IMR-90 (cell line): ENCODE results near the gene TXNL4B. TPM values are rescaled to one million over a fixed set of nuclear protein-coding genes. Genes with fewer than 3 reads are reported as not detected.

Source experiments
- ATAC-seq: fragments of 200-7000 bp; cut with Tn5 transposase; 2 replicates; pipeline ENCODE4 v1.9.1; 2020; ENCODE audit warnings: low read depth, mild to moderate bottlenecking, moderate library complexity
- BruUV-seq: library from RNA; stranded (reverse); fragments of 400-500 nt; replicated peaks from 2 replicates; lab custom pipeline; 2021; lab: Mats Ljungman, UMichigan
- CTCF ChIA-PET: fragments of 300-600 bp; formaldehyde crosslinking; extraction: SDS; loops from one replicate; lab custom pipeline; 2021; ENCODE audit warnings: antibody characterized with exemption; lab: Yijun Ruan, JAX
- POLR2A ChIA-PET: fragments of 300-600 bp; sonication (Branson Sonifier 250); formaldehyde crosslinking; loops from one replicate; lab custom pipeline; 2022; ENCODE audit warnings: antibody characterized with exemption; ENCODE audit not compliant: unreplicated experiment; lab: Charles Lee
- DNase-seq: peaks from one replicate; pipeline ENCODE4 v3.0.0; 2013
- H2AFZ ChIP-seq: replicated peaks from 2 replicates; pipeline ENCODE3; 2013; ENCODE audit warnings: low read length, mild to moderate bottlenecking; ENCODE audit not compliant: poor library complexity
- H2AK5ac ChIP-seq: 2 replicates; pipeline ENCODE4 v1.6.1; 2013; ENCODE audit warnings: low read depth, low read length, inconsistent platforms
- H2AK9ac ChIP-seq: replicated peaks from 2 replicates; pipeline ENCODE3; 2013; ENCODE audit warnings: mild to moderate bottlenecking, low read depth, low read length, moderate library complexity; ENCODE audit not compliant: poor library complexity
- H2BK120ac ChIP-seq: 2 replicates; pipeline ENCODE4 v1.6.1; 2013; ENCODE audit warnings: low read depth, low read length, inconsistent platforms
- H2BK15ac ChIP-seq: 3 replicates; pipeline ENCODE4 v1.6.1; 2013; ENCODE audit warnings: low read depth, low read length, inconsistent platforms
- H2BK20ac ChIP-seq: 2 replicates; pipeline ENCODE4 v1.6.1; 2013; ENCODE audit warnings: low read depth, mild to moderate bottlenecking, inconsistent platforms, low read length, moderate library complexity
- H2BK5ac ChIP-seq: 2 replicates; pipeline ENCODE4 v1.6.1; 2013; ENCODE audit warnings: mild to moderate bottlenecking, low read depth, low read length, inconsistent platforms; ENCODE audit not compliant: poor library complexity, severe bottlenecking
- H3K14ac ChIP-seq: replicated peaks from 2 replicates; pipeline ENCODE4 v1.6.1; 2013; ENCODE audit warnings: low read depth, low read length, inconsistent platforms
- H3K18ac ChIP-seq: 2 replicates; pipeline ENCODE4 v1.6.1; 2013; ENCODE audit warnings: low read depth, low read length, control low read depth
- H3K23ac ChIP-seq: 2 replicates; pipeline ENCODE4 v1.6.1; 2013; ENCODE audit warnings: low read depth, low read length, inconsistent platforms
- H3K27ac ChIP-seq: 2 replicates; pipeline ENCODE4 v1.5.1; 2013; ENCODE audit warnings: mild to moderate bottlenecking, control low read depth, low read length; ENCODE audit not compliant: insufficient read depth
- H3K27me3 ChIP-seq: 2 replicates; pipeline ENCODE4 v1.6.1; 2013; ENCODE audit warnings: low read length; ENCODE audit not compliant: control insufficient read depth, insufficient read depth
- H3K36me3 ChIP-seq: 2 replicates; pipeline ENCODE4 v1.6.1; 2013; ENCODE audit warnings: low read length, mixed read lengths; ENCODE audit not compliant: control insufficient read depth, insufficient read depth
- H3K4ac ChIP-seq: 2 replicates; pipeline ENCODE4 v1.6.1; 2013; ENCODE audit warnings: low read depth, low read length, inconsistent platforms
- H3K4me1 ChIP-seq: 2 replicates; pipeline ENCODE4 v1.6.1; 2013; ENCODE audit warnings: low read length, mixed read lengths; ENCODE audit not compliant: control insufficient read depth, insufficient read depth
- H3K4me2 ChIP-seq: 2 replicates; pipeline ENCODE4 v1.6.1; 2013; ENCODE audit warnings: low read depth, mild to moderate bottlenecking, control low read depth, low read length, moderate library complexity
- H3K4me3 ChIP-seq: 2 replicates; pipeline ENCODE4 v1.5.1; 2013; ENCODE audit warnings: low read depth, mild to moderate bottlenecking, control low read depth, low read length, moderate library complexity; ENCODE audit not compliant: insufficient read depth
- H3K56ac ChIP-seq: 2 replicates; pipeline ENCODE4 v1.6.1; 2013; ENCODE audit warnings: low read length, inconsistent platforms; ENCODE audit not compliant: insufficient read depth; ENCODE audit errors: extremely low read depth
- H3K79me1 ChIP-seq, 2 experiments: 2 replicates each; pipeline ENCODE4 v1.6.1; 2013; ENCODE audit warnings: low read length in 2 of 2, inconsistent platforms in 1 of 2, low read depth in 1 of 2
- H3K9ac ChIP-seq: 2 replicates; pipeline ENCODE4 v1.6.1; 2013; ENCODE audit warnings: low read depth, low read length, control low read depth
- H3K9me1 ChIP-seq: 2 replicates; pipeline ENCODE4 v1.6.1; 2013; ENCODE audit warnings: low read length, inconsistent platforms; ENCODE audit not compliant: insufficient read depth
- H3K9me3 ChIP-seq: 2 replicates; pipeline ENCODE4 v1.6.1; 2013; ENCODE audit warnings: low read length; ENCODE audit not compliant: control insufficient read depth, insufficient read depth
- H4K20me1 ChIP-seq: 2 replicates; pipeline ENCODE4 v1.6.1; 2013; ENCODE audit warnings: low read length, inconsistent platforms; ENCODE audit not compliant: insufficient read depth
- H4K5ac ChIP-seq: 2 replicates; pipeline ENCODE4 v1.6.1; 2013; ENCODE audit warnings: mild to moderate bottlenecking, low read depth, low read length, control low read depth
- H4K8ac ChIP-seq, 2 experiments: 2 replicates each; pipeline ENCODE4 v1.6.1; 2013; ENCODE audit warnings: low read depth in 2 of 2, low read length in 2 of 2, control low read depth in 1 of 2, inconsistent platforms in 1 of 2
- H4K91ac ChIP-seq: 2 replicates; pipeline ENCODE4 v1.6.1; 2013; ENCODE audit warnings: low read depth, low read length, inconsistent platforms; ENCODE audit not compliant: insufficient read depth
- BHLHE40 ChIP-seq: fragments of 150-350 bp; IDR thresholded peaks from 2 replicates; pipeline ENCODE4 v1.6.1; 2016; ENCODE audit warnings: mild to moderate bottlenecking, low read depth, low read length
- CEBPB ChIP-seq: IDR thresholded peaks from 2 replicates; pipeline ENCODE4 v1.6.1; 2012; ENCODE audit warnings: low read depth, low read length, improper control_type of control experiment
- CHD1 ChIP-seq: IDR thresholded peaks from 2 replicates; pipeline ENCODE4 v1.6.1; 2012; ENCODE audit warnings: low read depth, low read length, improper control_type of control experiment
- MXI1 ChIP-seq: IDR thresholded peaks from 2 replicates; pipeline ENCODE4 v1.6.1; 2012; ENCODE audit warnings: low read depth, mild to moderate bottlenecking, low read length, moderate library complexity, borderline replicate concordance
- NFE2L2 ChIP-seq: fragments of 150-350 bp; IDR thresholded peaks from 2 replicates; pipeline ENCODE4 v1.6.1; 2016; ENCODE audit warnings: low read depth, mild to moderate bottlenecking, low read length
- POLR2A ChIP-seq: IDR thresholded peaks from 2 replicates; pipeline ENCODE4 v1.6.1; 2012; ENCODE audit warnings: mild to moderate bottlenecking, low read depth, low read length
- RFX5 ChIP-seq: IDR thresholded peaks from 2 replicates; pipeline ENCODE4 v1.8.0; 2012; ENCODE audit warnings: low read depth, mild to moderate bottlenecking, low read length, moderate library complexity
- WGBS, 2 experiments: methylation state at CpG; one replicate each; pipeline versions ENCODE4 v1.1.5 to v1.1.7; 2013; ENCODE audit warnings: missing lambda C conversion rate in 2 of 2; ENCODE audit not compliant: insufficient read length in 1 of 2; ENCODE audit errors: extremely low coverage in 2 of 2; 5-methylcytosine and 5-hydroxymethylcytosine counted together
- dilution Hi-C: fragments of 300-500 bp; cut with HindIII; formaldehyde crosslinking; loops from one replicate; pipeline ENCODE4 v1.14.3; 2018; ENCODE audit warnings: low sequenced_read_pairs; ENCODE audit not compliant: unreplicated experiment
- in situ Hi-C: fragments of 300-500 bp; cut with MboI; formaldehyde crosslinking; loops from 3 replicates; pipeline ENCODE4 v1.14.3; 2019; ENCODE audit warnings: low sequenced_read_pairs, inconsistent platforms, mixed read lengths
- intact Hi-C: fragments of 100-400 bp; cut with micrococcal nuclease; formaldehyde crosslinking; loops from 2 replicates; pipeline ENCODE4 v1.10.0; 2022
- polyA plus RNA-seq, 3 experiments: library from polyadenylated mRNA; depleted of rRNA; stranded (reverse); fragments of >200 nt; gene quantifications; 2 replicates each; pipeline ENCODE4 v1.2.3, GENCODE V29; 2012; ENCODE audit warnings: low replicate concordance in 1 of 3
- total RNA-seq: library from RNA; depleted of rRNA; stranded (reverse); fragments of >200 nt; gene quantifications from 2 replicates; pipeline ENCODE4 v1.2.3, GENCODE V29; 2012
- TF ChIP-seq, protein P1 (sequence below): fragments of 150-350 bp; IDR thresholded peaks from 2 replicates; pipeline ENCODE4 v1.6.1; 2017; ENCODE audit warnings: mild to moderate bottlenecking, antibody characterized with exemption, low read length, low read depth

Gene TXNL4B
- total and polyA plus RNA-seq, 2 of the 4 experiments (the other 2 are of a cell fraction) = 5.4 to 8.6 TPM

DNA sequence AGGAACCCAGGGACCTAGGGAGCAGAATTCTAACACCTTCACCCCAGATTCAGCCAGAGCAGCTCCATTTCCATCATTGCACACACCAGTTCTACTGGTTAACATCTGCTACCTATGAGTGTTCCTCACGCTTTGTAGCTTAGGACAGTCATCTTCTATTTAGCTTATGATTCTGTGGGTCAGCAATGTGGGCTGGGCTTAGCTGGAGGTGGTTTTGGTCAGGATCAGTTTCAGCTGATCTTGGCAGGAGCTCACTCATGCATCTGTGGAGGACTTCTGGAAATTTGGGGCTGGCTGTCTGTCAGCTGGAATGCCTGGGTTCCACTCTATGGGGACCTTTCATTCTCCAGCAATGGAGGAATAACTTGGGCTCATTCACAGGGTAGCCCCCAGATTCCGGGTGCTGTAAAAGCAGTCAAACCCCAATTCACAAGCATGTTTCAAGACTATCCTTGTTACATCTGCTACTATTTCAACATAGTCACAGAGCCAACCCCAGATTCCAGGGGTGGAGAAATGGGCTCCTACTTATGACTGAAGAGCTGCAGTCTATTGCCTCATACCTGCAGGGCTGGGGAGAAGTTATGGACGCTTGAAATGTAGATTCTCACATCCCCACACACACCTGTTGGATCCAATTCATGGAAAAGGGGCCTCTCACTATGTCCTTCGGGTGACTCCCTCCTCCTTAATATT is 42.5 kb downstream of the TXNL4B start:
- POLR2A ChIA-PET = no interaction called here
- Histone ChIP-seq H3K18ac (no peak overlapping the region), H3K27ac (no peak overlapping the region), H2BK20ac (no peak overlapping the region), H3K79me1 (no peaks in the 10 kb centered on the region), H2BK5ac (no peak overlapping the region), H3K27me3 (no peaks in the 10 kb centered on the region), H2AK9ac (no peak overlapping the region), H4K20me1 (no peaks in the 10 kb centered on the region), H2BK120ac (no peak overlapping the region), H2BK15ac (no peak overlapping the region), H3K23ac (no peak overlapping the region), H3K14ac (no peak overlapping the region), H4K8ac (no peak overlapping the region), H3K9ac (no peak overlapping the region), H3K9me1 (no peaks in the 10 kb centered on the region), H2AFZ (no peak overlapping the region), H3K4me3 (no peak overlapping the region), H3K4me2 (no peak overlapping the region), H4K5ac (no peak overlapping the region), H2AK5ac (no peak overlapping the region), H3K36me3 (no peaks in the 10 kb centered on the region), H4K91ac (no peak overlapping the region), H3K56ac (no peak overlapping the region), H3K4me1 (no peaks in the 10 kb centered on the region), H3K9me3 (no peaks in the 10 kb centered on the region), H3K4ac (no peak overlapping the region)
- BruUV-seq = no TSS peak
- WGBS, 2 experiments = no CpG with 5 or more reads among the region's 4 CpGs
- in situ Hi-C loops = no loop called here
- intact Hi-C loops = no loop called here
- dilution Hi-C loops = no loop called here
- CTCF ChIA-PET = no interaction called here
- no peak for ATAC-seq
- TF ChIP-seq RFX5 (no peak), NFE2L2 (no peak), BHLHE40 (no peak), MXI1 (no peak), POLR2A (no peak), CEBPB (no peak), CHD1 (no peak)
- TF ChIP-seq, protein P1, sequence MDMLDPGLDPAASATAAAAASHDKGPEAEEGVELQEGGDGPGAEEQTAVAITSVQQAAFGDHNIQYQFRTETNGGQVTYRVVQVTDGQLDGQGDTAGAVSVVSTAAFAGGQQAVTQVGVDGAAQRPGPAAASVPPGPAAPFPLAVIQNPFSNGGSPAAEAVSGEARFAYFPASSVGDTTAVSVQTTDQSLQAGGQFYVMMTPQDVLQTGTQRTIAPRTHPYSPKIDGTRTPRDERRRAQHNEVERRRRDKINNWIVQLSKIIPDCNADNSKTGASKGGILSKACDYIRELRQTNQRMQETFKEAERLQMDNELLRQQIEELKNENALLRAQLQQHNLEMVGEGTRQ = no peak
- DNase-seq = peak; percentile 16
